DMS114 treated with DMSO at 0.1 percent for 48 hours (cell line): Measurements from ENCODE around the gene CRPPA.
"Not testable (repeated sequence)": the region's sequence is repeated elsewhere in the genome, so short reads cannot be mapped to it uniquely, and the experiment has no call there.

ENCODE experiments used
- DNase-seq: peaks from one replicate; lab custom pipeline; 2025; ENCODE audit not compliant: unreplicated experiment; lab: John Stamatoyannopoulos, UW

CRPPA gene

GRCh38 chr7:16398146-16399017, 23.0 kb downstream of the CRPPA start:
- no peak for DNase-seq

- no peak for DNase-seq
These were observed 23.7 kb downstream of the CRPPA start for GRCh38 chr7:16397501-16398145.

DNA sequence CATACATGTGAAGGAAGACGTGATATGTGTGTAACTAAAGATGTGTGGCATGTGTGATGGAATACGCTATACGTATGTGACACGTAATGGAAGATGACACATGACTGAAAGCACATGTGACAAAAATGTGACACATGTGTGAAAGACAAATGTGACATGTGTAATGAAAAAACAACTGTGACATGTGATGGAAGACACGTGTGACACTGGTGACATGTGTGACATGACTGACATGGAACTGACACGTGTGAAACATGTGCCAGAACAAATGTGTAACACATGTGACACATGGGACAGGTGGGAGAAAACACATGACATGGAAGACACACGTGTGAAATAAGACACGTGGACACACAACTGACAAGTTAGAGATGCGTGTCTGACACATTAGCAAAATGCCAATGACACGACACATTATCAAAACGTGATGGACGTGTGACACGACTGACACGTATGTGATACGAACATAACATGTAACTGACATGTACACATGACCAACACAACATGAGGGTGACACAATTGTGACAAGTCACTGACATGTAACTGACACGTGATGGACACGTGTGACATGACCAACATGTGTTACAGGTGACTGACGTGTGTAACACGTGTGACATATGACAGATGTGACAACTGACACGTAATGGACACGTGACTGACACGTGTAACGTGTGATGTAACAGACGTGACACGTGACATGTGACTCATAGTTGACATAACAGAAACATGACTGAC, 24.4 kb downstream of the CRPPA start:
- no peak for DNase-seq

GRCh38 chr7:16395121-16395520, 26.2 kb downstream of the CRPPA start:
- DNase-seq, result no peak

- no peak for DNase-seq
These were observed 27.4 kb downstream of the CRPPA start for GRCh38 chr7:16393862-16394422.

DNA sequence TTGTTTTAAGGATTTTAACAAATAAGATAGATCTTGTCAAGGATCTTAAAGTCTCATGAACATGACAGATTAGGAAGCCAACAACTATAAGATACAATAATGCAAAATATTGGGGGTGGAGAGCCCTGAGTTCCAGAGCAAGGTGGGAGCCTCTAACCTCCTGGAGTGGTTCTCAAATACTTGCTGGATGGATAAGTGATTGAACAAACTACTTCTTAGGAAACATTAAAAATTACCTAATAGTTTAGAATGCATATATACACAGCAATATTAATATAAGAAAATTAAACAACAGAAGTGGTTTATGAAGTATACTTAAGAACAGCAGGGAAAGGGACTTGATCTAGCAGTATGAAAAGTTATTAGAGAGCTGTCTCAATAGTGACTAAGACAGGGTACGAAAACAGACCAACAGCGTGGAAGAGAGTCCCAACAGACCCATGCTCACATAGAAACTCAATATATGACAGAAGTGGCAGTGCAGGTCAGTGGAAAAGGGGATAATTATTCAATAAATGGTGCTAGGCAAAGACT, 28.3 kb downstream of the CRPPA start:
- no peak for DNase-seq

- not testable (repeated sequence) for DNase-seq
These were observed 37.6 kb downstream of the CRPPA start for GRCh38 chr7:16383786-16384185.

GRCh38 chr7:16383103-16383502, 38.2 kb downstream of the CRPPA start:
- DNase-seq, result not testable (repeated sequence)
